ENCODE data around the gene SSH3. TPM values are rescaled to one million over a fixed set of nuclear protein-coding genes. Genes with fewer than 3 reads are reported as not detected.

The SSH3 gene
- total and polyA plus RNA-seq, 2 experiments from 2014 or later, result 26.7 to 39.9 TPM

GRCh38 chr11:67266449-67267187, 36.7 kb upstream of the SSH3 start, which contains the start of gene GRK2:
Gene GRK2, plus strand, starts transcription at chr11:67266473. Its CDS starts 227 bp downstream, at chr11:67266700.
- no peak for TF ChIP-seq CTCF (IDR thresholded peaks at IDR 0.05; ENCODE audit: low read depth, low read length)
- Histone ChIP-seq H3K4me3 (peak within 1 kb of the TSS; percentile 67), H3K36me3 (no peaks in the 10 kb centered on the region), H3K27ac (no peak within 1 kb of the TSS), H3K27me3 (no peaks in the 10 kb centered on the region), H3K9me3 (ENCODE audit: low read depth) (no peaks in the 10 kb centered on the region), H3K4me1 (ENCODE audit: low read depth) (peaks cover 15% of the 10 kb centered on the region)
- peak; percentile 60 to 79 for DNase-seq (ENCODE audit: low read depth in 1 of 2, low spot score in 1 of 2)

GRCh38 chr11:67267188-67268080, 35.9 kb upstream of the SSH3 start:
- no peaks in the 10 kb centered on the region for H3K36me3 ChIP-seq

GRCh38 chr11:67268081-67268961, 35.0 kb upstream of the SSH3 start:
- TF ChIP-seq CTCF (IDR thresholded peaks at IDR 0.05; ENCODE audit: low read depth, low read length), result no peak
- no peaks in the 10 kb centered on the region for H3K36me3 ChIP-seq
- peaks cover 15% of the 10 kb centered on the region for H3K4me1 ChIP-seq (ENCODE audit: low read depth)
- no peak overlapping the region for H3K27ac ChIP-seq
- no peak for DNase-seq (ENCODE audit: low read depth in 1 of 2, low spot score in 1 of 2)
- no peaks in the 10 kb centered on the region for H3K27me3 ChIP-seq
- no peaks in the 10 kb centered on the region for H3K9me3 ChIP-seq (ENCODE audit: low read depth)
- no peak overlapping the region for H3K4me3 ChIP-seq

More at GRCh38 chr11:67267188-67268080, 35.9 kb upstream of the SSH3 start:
- Histone ChIP-seq H3K4me1 (ENCODE audit: low read depth) (peaks cover 15% of the 10 kb centered on the region), H3K9me3 (ENCODE audit: low read depth) (no peaks in the 10 kb centered on the region), H3K27ac (no peak overlapping the region), H3K4me3 (peak overlapping the region; percentile 67), H3K27me3 (no peaks in the 10 kb centered on the region)
- TF ChIP-seq CTCF (IDR thresholded peaks at IDR 0.05; ENCODE audit: low read depth, low read length), result no peak
- DNase-seq (ENCODE audit: low read depth in 1 of 2, low spot score in 1 of 2), result no peak

- Histone ChIP-seq H3K36me3 (no peaks in the 10 kb centered on the region), H3K27me3 (no peaks in the 10 kb centered on the region), H3K27ac (no peak overlapping the region), H3K4me1 (ENCODE audit: low read depth) (peaks cover 15% of the 10 kb centered on the region), H3K9me3 (ENCODE audit: low read depth) (no peaks in the 10 kb centered on the region), H3K4me3 (no peak overlapping the region)
- DNase-seq (ENCODE audit: low read depth in 1 of 2, low spot score in 1 of 2), result no peak
- no peak for TF ChIP-seq CTCF (IDR thresholded peaks at IDR 0.05; ENCODE audit: low read depth, low read length)
These were observed 34.4 kb upstream of the SSH3 start for GRCh38 chr11:67268962-67269268.
